HG03571 (cell line): ENCODE measurements around the gene TMEM132E.
"Not testable (repeated sequence)": the region's sequence is repeated elsewhere in the genome, so short reads cannot be mapped to it uniquely, and the experiment has no call there.

Source experiments
- ATAC-seq: cut with Tn5 transposase; IDR thresholded peaks from one replicate; pipeline ENCODE4 v1.9.1; 2021; ENCODE audit not compliant: unreplicated experiment

The TMEM132E gene, protein sequence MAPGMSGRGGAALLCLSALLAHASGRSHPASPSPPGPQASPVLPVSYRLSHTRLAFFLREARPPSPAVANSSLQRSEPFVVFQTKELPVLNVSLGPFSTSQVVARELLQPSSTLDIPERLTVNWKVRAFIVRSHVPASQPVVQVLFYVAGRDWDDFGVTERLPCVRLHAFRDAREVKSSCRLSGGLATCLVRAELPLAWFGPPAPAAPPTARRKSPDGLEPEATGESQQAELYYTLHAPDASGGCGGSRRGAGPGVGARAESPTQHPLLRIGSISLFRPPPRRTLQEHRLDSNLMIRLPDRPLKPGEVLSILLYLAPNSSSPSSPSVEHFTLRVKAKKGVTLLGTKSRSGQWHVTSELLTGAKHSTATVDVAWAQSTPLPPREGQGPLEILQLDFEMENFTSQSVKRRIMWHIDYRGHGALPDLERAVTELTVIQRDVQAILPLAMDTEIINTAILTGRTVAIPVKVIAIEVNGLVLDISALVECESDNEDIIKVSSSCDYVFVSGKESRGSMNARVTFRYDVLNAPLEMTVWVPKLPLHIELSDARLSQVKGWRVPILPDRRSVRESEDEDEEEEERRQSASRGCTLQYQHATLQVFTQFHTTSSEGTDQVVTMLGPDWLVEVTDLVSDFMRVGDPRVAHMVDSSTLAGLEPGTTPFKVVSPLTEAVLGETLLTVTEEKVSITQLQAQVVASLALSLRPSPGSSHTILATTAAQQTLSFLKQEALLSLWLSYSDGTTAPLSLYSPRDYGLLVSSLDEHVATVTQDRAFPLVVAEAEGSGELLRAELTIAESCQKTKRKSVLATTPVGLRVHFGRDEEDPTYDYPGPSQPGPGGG (N-terminal part only)

DNA sequence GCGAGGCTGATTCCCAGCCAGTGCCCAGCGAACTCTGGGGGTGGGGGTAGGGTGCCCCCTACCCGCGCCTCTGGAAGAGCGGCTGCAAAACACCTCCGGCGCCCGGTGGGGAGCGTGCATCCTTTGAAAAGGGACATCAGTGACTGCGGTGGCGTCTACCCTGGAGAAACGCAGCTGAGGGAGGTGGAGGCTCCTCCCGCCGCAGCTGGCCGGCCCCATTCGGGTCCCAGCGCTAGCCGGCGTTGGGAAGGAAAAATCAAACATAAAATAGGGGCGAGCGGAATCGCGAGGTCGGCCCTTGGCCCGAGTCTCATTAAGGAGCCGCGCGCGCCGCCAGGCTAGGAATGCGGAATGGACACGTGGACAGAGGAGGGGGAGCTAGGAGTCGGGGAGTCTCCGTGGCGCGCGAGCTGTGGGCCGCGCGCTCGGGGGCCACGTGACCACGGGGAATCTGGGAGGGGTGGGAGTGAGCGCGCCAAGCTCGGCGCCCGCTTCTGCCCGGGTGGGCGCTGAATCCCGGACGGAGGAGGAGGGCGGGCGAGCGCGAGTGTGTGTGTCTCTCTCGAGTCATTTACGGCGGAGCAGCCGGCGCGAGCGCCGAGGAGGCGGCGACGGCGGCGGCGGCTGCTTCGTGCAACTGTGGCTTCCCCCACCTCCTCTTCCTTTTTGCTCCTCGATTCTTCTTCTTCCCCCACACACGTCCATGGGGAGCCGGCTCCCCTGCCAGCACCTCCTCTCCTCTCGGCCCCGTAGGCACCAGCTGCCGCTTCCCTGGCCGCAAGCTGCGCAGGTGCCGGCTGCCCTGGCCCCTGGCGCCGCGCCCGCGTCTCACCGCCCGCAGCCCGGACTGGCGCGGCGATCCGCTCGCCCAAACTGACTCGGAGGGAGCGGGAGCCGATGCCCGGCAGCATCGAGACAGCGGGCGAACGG, at the start of gene TMEM132E:
Gene TMEM132E, plus strand, starts transcription at position 566 of the 930 bp plus-strand sequence. CDS start 1,495 bp downstream, outside the sequence.
- ATAC-seq, result no peak

DNA sequence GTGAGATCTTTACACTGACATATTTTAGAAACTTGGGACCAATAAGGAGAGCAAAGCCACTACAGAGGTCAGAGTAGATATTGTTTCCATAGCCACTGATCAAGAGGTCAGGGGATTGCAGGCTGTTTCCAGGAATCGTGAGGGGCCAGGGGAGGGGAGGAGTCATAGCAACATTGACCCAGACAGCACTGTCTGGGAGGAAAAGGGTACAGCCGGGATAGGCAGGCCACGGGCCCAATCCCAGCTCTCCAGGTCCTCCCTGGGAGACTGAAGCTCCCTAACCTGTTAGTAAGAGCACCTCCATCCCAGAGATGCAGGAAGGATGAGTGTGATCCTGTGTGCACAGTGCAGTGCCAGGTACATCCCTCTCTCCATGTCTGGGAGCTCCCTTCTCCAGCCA, 48.5 kb upstream of the TMEM132E start:
- no peak for ATAC-seq

DNA sequence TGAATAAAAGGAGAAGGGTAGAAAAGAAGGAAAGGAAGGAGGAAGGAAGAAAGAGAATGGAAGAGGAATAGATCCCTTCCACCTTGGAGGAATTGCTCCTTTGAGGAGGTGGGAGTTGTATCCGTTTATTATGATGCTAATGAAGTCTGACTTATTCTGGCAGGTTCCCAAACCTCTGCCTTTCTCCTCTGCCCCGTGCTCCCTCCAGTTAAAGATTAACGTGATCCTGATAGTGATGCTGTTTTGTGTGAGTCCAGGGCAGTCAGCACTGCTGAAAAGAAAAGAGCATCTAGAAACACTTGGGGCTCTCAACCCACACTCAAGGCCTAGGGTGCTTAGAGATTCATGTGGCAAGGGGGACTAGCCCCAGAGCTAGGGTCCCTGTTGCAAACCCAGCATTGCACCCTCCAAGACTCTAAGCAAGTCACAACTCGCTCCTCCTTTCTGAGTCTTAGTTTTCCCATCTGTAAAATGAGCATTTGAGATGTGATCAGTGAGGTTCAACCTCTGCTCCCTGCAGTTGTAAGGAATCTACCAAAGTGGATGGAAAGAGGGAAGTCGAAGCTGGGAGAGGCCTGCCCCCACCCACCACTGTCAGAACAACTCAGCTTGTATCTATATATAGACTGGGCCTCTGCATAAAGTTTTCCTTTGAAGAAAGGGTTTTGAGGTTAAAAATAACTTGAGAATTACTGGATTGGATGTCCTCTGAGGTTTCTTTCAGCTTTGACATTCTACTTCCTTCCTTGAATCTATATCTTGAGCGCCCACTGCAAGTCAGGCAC, 46.9 kb upstream of the TMEM132E start:
- no peak for ATAC-seq

DNA sequence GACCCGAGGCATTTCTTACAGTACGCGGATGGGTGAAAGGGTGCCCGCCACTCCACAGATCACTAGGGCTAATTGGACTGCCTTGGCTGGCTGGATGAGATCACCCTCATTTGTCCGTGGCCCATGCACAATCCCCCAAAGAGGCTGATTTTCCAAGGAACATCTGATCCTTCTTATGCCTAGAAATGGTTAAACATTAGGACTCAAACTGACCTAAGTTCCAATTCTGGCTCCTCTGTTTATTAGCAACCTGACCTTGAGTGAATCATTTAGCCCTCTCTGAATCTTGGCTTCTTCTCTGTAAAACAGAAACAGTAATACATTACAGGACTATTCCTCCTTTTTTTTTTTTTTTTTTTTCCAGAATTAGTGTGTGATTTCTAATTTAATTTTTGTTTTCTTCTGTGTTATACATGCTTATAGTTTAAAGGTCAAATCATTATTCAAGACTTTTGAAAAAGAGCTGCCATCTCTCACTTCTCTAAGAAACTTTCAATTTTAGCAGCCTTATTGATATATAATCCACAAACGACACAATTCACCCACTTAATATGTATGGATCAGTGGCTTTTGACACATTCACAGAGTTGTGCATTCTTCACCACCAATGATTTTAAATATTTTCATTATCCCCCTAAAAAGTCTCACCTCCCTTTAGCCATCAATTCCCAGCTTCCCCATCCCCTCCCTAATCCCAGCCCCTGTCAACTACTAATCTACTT, 45.4 kb upstream of the TMEM132E start:
- no peak for ATAC-seq

DNA sequence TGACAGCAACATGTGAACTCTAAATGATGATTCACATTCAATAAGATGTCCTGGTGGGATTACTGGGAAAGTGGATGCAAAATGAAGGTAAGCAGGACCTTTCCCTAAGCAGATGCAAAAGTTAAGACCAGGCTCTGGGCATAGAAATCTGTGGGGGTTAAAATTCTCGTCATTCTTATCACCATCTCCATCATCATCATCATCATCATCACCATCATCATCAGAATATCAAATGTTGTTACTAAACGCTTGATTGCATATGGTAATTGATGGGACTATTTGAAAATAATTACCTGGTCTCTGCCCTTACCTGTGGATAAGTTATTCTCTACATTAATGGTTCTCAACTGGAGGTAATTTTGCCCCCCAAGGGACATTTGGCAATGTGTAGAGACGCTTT, 41.9 kb upstream of the TMEM132E start:
- no peak for ATAC-seq

DNA sequence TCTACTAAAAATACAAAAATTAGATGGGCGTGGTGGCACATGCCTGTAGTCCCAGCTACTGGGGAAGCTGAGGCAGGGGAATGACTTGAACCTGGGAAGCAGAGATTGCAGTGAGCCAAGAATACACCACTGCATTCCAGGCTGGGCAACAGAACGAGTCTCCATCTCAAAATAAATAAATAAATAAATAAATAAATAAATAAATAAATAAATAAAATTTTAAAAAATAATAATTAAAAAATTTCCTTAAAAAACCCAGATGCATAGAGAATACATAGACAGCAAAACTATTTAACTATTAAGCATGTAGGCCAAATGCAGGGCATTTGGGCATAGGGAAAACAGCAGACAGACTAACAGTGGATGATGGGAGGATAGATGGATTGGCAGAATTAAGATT, 40.8 kb upstream of the TMEM132E start:
- ATAC-seq, result not testable (repeated sequence)

DNA sequence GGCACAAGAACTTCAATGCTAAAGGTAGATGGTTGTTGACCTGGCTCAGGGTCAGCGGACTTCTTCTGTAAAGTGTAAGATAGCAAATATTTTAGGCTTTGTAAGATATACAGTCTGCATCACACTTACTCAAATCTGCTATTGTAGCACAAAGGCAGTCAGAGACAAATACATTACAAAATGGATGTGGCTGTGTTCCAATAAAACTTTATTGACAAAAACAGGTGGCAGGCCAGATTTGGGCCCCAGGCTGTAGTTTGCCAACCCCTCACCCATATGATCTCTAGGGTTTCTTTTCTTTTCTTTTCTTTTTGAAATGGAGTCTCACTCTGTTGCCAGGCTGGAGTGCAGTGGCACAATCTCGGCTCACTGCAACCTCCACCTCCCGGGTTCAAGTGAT, 39.5 kb upstream of the TMEM132E start:
- ATAC-seq, result no peak

DNA sequence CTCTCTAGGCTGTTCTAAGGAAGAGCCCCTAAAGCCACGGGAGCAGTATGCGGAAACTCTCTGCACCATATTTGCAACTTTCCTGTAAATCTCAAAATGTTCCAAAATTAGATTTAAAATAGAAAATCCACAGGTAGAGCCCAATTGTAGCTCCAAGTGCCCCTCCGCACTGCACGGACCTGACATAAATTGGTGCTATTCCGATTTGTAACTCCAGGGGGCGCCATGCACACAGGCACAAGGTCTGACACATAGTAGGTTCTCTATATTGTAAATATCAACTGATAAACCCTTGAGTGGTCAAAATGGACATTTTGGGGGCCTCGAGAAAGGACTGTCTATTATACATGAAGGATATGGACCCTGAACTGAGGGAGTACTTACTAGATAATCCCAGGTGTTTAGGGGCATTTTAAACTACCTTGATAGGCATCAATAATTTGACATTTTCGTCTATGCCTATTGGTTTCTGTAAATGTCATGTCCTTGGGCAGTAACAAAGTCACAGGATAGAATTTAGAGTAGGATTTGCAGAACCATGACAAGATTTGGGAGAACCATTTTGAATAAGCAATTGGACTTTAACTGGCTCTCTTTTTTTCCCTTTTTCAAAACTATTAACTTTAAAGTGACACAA, 36.6 kb upstream of the TMEM132E start:
- no peak for ATAC-seq

DNA sequence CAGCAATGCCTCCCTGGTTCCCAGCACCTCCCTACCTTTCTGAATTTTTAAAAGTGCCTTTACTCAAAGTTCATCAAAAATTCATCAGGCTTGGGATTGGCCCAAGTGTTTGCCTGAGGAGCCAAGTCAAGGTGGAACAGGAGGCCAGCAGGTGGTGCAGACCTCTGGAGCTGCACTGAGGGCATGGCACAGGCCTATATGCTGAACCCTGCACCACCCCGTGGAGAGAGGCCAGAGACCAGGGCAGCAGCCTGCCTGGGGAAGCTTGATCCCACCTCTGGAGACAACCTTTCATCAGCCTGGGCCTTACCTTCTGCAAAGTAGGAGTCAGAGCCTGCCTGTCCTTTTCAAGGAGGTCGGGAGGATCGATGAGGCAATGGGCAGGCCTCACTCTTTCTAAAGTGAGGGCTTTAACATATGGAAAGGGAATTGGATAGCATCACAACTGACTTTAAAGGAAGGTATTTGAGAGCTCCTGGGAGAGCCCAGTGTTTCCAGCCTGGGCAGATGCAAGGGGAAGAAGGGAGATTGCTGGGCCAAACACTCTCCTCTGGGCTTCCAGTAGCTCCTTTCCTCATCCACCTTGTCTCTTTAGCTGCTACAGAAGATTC, 31.8 kb upstream of the TMEM132E start:
- ATAC-seq, result no peak

DNA sequence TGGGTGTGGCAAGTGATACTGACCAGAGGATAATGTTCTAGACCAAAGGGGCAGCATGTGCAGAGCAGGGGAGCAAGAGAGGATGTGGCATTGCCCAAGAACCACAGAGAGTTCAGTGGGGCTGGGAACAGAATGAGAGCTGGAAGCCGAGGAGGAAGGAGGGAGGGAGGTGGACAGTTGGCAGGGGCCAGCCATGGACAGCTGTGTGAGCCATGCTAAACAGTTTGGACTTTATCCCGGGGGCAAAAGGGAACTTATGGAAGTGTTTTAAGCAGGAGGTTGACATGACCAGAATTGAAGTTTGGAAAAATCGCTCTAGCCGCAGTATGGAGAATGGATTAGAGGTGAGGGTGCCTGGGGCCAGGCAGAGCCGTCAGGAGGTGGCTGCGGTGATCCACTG, 29.4 kb upstream of the TMEM132E start:
- ATAC-seq, result no peak

DNA sequence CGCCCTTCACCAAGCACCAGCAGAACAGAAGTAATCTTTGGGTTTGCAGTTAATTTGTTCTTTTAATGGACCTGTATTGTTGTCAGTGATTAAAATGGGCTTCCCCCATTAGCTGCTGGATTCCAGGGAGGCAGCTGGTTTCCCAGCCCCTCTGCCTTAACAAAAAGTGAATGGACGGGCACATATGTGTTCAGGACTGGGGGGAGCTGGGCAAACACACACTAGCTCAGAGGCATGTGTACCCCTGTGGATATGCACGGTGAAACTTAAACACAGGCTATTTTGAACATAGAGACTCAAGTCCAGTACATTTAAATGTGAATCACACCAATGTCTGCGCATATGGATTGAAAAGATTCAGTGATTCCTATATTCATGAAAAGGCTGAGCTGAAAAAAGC, 25.5 kb upstream of the TMEM132E start:
- ATAC-seq, result no peak

DNA sequence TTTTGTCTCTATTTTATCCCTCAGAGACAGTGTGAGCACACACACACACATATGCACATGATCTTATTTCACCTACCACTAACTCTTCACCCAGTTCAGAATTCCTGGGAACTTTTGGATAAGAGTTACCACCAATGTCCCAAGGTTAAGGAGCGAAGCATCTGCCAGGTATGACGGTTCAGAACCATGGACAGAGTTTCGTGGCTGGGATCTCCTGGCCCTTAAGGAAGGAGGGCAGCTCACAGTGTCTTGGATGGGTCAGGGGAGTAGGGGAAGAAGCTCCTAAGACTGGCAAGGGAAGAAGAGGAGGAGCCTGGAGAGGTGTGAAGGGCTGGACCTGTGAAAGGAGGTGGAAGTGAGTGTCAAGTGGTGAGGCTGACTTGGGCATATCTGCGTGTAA, 23.0 kb upstream of the TMEM132E start:
- no peak for ATAC-seq

DNA sequence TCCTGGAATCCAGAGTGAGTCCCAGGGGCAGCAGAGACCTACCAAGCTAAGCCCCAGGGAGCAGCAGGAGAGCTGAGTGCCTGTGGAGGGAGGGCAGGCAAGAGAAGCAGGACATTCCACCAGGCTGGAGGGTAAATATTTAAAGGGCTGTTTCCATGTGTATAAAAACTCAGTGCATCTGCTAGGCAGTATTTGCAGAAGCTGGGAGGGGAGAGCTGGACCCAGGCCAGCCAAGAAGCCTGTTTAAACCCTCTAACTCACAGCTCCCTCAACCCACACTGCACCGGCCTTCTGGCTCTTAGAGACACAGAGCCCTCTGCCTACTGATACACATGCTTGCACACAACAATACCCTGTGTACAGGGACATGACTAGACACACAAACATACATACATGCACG, 22.5 kb upstream of the TMEM132E start:
- ATAC-seq, result no peak

DNA sequence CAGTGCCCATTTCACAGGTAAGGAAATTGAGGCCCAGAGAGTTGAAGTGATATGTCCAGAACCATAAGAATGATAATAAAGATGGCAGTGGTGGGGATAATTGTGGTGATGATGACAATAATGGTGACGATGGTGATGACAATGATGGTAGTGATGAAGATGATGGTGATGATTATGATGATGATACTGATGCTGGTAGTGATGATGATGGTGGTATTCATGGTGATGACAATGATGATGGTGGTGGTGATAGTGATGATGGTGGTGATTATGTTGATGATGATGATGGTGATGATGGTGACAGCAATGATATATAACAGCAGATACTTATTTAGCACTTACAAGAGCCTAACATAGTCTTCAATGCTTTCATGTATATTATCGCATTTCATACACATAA, 18.1 kb upstream of the TMEM132E start:
- no peak for ATAC-seq

DNA sequence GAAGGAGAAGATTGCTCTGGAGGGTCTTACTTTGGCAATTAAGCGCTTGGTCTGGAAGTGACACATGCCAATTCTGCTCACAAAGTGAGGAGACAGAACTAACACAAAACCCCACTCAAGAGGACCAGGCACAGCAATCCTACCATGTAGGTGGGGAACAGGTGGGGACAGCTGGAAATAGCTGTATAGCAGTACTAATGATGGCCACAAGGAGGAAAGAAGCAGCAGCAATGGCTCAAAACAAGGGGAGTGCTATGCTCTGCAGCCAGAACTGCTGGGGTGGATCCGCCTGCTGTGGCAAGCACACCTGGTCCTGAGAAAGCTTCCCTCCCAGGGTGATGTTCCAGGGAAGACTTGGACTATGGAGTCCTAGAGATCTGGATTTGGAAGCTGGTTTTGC, 17.0 kb upstream of the TMEM132E start:
- no peak for ATAC-seq

DNA sequence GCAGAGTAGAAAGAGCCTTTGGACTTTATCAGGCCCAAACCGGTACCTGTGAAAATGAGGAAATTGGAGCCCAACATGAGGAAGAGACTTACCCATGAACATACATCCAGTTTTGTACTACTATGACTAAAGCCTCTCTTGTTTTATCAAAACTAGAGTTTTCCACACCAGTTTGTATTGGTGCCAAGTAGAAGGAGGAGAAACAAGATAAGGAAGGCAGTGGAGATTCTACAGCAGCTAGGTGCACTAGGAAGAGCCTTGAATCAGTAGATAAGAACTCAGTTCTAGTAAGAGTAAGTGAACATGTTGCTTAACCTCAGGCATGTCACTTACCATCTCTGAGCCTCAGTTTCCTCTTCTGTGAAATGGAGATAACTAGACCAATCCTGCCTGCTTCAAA, 13.7 kb upstream of the TMEM132E start:
- no peak for ATAC-seq

DNA sequence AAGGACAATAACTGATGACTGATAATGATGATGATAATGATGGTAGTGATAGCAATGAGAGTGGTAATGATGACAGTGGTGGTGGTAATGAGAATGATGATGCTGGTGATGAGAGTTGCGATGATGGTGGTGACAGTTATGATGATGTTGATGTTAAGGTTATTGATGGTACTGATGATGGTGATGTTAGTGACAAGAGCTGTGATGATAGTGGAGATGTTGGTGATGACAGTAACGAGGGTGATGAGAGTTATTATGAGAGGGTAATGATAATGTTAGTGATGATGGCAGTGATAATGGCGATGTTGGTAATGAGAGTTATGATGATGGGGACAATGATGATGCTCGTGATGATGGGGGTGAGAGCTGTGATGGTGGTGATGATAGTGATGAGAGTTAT, 13.2 kb upstream of the TMEM132E start:
- ATAC-seq, result no peak

DNA sequence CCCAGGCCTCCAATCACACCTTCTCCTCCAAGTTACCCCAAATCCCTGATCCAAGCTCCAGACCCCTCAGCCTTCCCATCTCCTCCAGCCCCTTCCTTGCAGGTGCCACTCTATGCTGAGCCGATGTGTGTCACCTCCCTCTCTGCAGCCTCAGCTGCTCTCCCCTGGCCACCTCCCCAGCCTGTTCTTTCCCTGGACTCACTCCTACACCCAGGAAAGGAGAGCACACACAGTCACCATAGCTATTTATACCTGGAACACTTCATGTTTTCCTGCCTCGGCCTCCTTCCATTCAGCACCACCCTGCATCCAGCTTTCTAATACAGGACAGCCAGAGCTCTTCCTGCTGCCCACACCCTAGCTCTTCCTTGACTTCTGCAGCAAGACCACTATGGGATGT, 12.5 kb upstream of the TMEM132E start:
- ATAC-seq, result no peak
